MCF 10A (cell line): ENCODE data around the gene DIDO1. TPM values are rescaled to one million over a fixed set of nuclear protein-coding genes. Genes with fewer than 3 reads are reported as not detected.

Experiments used
- BruUV-seq: library from RNA; stranded (reverse); fragments of 400-500 nt; replicated peaks from 2 replicates; lab custom pipeline; 2021; lab: Mats Ljungman, UMichigan
- CTCF ChIA-PET: fragments of 300-600 bp; sonication (Branson Sonifier 250); formaldehyde crosslinking; extraction: SDS; loops from one replicate; lab custom pipeline; 2021; ENCODE audit warnings: antibody characterized with exemption, inconsistent platforms; lab: Yijun Ruan, JAX
- POLR2A ChIA-PET: fragments of 300-600, 350-650 bp; sonication (Branson Sonifier 250); formaldehyde crosslinking; extraction: SDS; loops from one replicate; lab custom pipeline; 2020; ENCODE audit warnings: antibody characterized with exemption, inconsistent platforms; lab: Yijun Ruan, JAX
- DNase-seq: peaks from one replicate; pipeline ENCODE4 v3.0.0-alpha.2; 2018; ENCODE audit not compliant: unreplicated experiment
- H3K27ac Mint-ChIP-seq: one replicate; pipeline ENCODE4 v1.8.0; 2022; ENCODE audit warnings: mild to moderate bottlenecking, low read depth, mixed read lengths; ENCODE audit not compliant: unreplicated experiment
- H3K27me3 Mint-ChIP-seq: one replicate; pipeline ENCODE4 v1.8.0; 2022; ENCODE audit warnings: mixed read lengths; ENCODE audit not compliant: insufficient read depth, unreplicated experiment
- H3K36me3 Mint-ChIP-seq: one replicate; pipeline ENCODE4 v1.8.0; 2022; ENCODE audit warnings: mild to moderate bottlenecking, moderate library complexity, mixed read lengths; ENCODE audit not compliant: insufficient read depth, unreplicated experiment
- H3K4me1 Mint-ChIP-seq: one replicate; pipeline ENCODE4 v1.8.0; 2022; ENCODE audit warnings: mixed read lengths; ENCODE audit not compliant: insufficient read depth, unreplicated experiment
- H3K4me3 Mint-ChIP-seq: one replicate; pipeline ENCODE4 v1.8.0; 2022; ENCODE audit warnings: mild to moderate bottlenecking, moderate library complexity, mixed read lengths; ENCODE audit not compliant: unreplicated experiment
- H3K9me3 Mint-ChIP-seq: one replicate; pipeline ENCODE4 v1.8.0; 2022; ENCODE audit warnings: mixed read lengths; ENCODE audit not compliant: unreplicated experiment
- CTCF ChIP-seq: fragments of 200-600 bp; IDR thresholded peaks from one replicate; pipeline ENCODE4 v1.8.0; 2022; ENCODE audit warnings: antibody characterized with exemption, mild to moderate bottlenecking; ENCODE audit not compliant: unreplicated experiment
- intact Hi-C: fragments of 100-400 bp; cut with micrococcal nuclease; formaldehyde crosslinking; loops from 2 replicates; pipeline ENCODE4 v1.14.1; 2022
- total RNA-seq: library from RNA; stranded (reverse); gene quantifications from 2 replicates; pipeline ENCODE4 v1.2.3, GENCODE V29; 2022

Gene DIDO1
- total RNA-seq, 1 experiment from 2014 or later, result 36.8 TPM

- H3K9me3 Mint-ChIP-seq, result no peaks in the 10 kb centered on the region
- POLR2A ChIA-PET, result interaction anchor here (0.9 kb wide), 1 partner anchor 18 kb away, joined by 3 read pairs; no protein-coding TSS in a partner anchor
- intact Hi-C loops, result no loop called here
- H3K36me3 Mint-ChIP-seq, result no peaks in the 10 kb centered on the region
- no peak overlapping the region for H3K27ac Mint-ChIP-seq
- TF ChIP-seq CTCF, result no peak
- CTCF ChIA-PET, result interaction anchor here (0.7 kb wide), 1 partner anchor 16 kb away, joined by 6 read pairs; no protein-coding TSS in a partner anchor
- H3K27me3 Mint-ChIP-seq, result no peaks in the 10 kb centered on the region
- DNase-seq, result no peak
- H3K4me3 Mint-ChIP-seq, result no peak overlapping the region
- H3K4me1 Mint-ChIP-seq, result no peaks in the 10 kb centered on the region
- BruUV-seq, result no TSS peak
These were observed 30.3 kb upstream of the DIDO1 start for GRCh38 chr20:62956387-62957135.

- ChIA-PET POLR2A (no interaction called here), CTCF (interaction anchor here (0.5 to 1.5 kb wide), 2 partner anchors 15 to 475 kb away, joined by 3 to 7 read pairs; no protein-coding TSS in a partner anchor)
- no peak overlapping the region for H3K27ac Mint-ChIP-seq
- TF ChIP-seq CTCF, result no peak
- no peaks in the 10 kb centered on the region for H3K36me3 Mint-ChIP-seq
- BruUV-seq, result no TSS peak
- H3K4me1 Mint-ChIP-seq, result no peaks in the 10 kb centered on the region
- peak; percentile 3 for DNase-seq
- no peaks in the 10 kb centered on the region for H3K27me3 Mint-ChIP-seq
- no peak overlapping the region for H3K4me3 Mint-ChIP-seq
- intact Hi-C loops, result no loop called here
- H3K9me3 Mint-ChIP-seq, result no peaks in the 10 kb centered on the region
These were observed 29.4 kb upstream of the DIDO1 start for GRCh38 chr20:62955519-62956386.

GRCh38 chr20:62953839-62954703, 27.8 kb upstream of the DIDO1 start:
- no peak for TF ChIP-seq CTCF
- Mint-ChIP-seq H3K27me3 (no peaks in the 10 kb centered on the region), H3K36me3 (peaks cover 15% of the 10 kb centered on the region), H3K9me3 (no peaks in the 10 kb centered on the region), H3K27ac (no peak overlapping the region), H3K4me1 (no peaks in the 10 kb centered on the region), H3K4me3 (no peak overlapping the region)
- POLR2A ChIA-PET, result interaction anchor here (0.7 kb wide), 1 partner anchor 236 kb away, joined by 3 read pairs; no protein-coding TSS in a partner anchor
- CTCF ChIA-PET, result interaction anchor here (0.6 to 1.5 kb wide), 5 partner anchors 17 to 351 kb away, joined by 3 to 7 read pairs (median 3); no protein-coding TSS in a partner anchor
- BruUV-seq, result no TSS peak
- intact Hi-C loops, result no loop called here
- DNase-seq, result no peak
